Fibroblast of peridontal ligament (primary cell): ENCODE measurements around the gene BLTP3A.
"Not testable (repeated sequence)": the region's sequence is repeated elsewhere in the genome, so short reads cannot be mapped to it uniquely, and the experiment has no call there.

ENCODE experiments used
- DNase-seq: peaks from one replicate; pipeline ENCODE4 v3.0.0-alpha.2; 2010; ENCODE audit errors: extremely low read depth

Gene BLTP3A

DNA sequence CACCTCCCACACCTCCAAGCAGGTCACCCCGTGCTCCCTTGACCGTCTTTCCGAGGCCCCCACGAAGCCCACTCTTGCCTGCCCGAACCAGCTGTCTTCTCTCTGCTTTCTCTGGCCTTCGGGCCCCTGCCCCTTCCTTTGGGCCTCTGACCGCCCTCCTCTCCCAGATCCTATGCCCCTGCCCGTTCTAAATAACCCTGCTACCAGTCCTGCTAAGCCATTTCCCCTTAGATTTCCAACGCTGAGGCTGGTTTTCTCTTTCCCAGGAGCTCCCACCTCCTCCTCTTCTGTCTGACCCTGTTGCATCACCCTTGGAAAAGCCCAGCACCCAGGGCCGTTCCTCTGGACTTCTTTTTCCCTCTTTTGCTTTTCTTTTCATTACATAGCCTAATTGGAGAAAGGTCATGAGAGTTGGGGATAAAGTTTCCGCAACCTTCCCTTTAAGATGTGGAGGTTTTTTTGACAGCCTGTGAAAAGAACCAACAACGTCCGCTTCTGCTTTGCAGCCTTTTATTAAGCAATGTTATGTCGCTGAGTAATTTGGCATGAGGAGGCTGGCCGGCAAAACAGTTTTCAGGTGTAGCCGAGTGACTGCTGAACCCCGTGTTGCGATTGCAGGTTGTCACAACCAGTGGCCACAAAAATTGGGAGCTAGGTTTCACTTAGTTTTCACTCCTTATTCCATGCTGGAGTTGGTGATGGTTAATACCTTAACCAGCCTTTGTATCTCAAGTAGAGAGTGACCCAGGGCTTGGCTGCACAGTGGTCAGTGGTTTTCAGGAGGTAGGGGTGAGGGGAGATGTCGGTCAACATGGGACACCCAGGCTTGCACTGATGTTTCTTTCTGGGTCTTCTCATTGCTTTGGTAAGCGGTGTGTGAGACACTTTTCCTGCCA, 970 bp downstream of the BLTP3A start:
- peak; percentile 67 for DNase-seq

GRCh38 chr6:34793877-34794276, 2.0 kb downstream of the BLTP3A start:
- DNase-seq: no peak

GRCh38 chr6:34795836-34796425, 4.0 kb downstream of the BLTP3A start:
- DNase-seq: peak; percentile 8

GRCh38 chr6:34798057-34798456, 6.2 kb downstream of the BLTP3A start:
- DNase-seq: no peak

DNA sequence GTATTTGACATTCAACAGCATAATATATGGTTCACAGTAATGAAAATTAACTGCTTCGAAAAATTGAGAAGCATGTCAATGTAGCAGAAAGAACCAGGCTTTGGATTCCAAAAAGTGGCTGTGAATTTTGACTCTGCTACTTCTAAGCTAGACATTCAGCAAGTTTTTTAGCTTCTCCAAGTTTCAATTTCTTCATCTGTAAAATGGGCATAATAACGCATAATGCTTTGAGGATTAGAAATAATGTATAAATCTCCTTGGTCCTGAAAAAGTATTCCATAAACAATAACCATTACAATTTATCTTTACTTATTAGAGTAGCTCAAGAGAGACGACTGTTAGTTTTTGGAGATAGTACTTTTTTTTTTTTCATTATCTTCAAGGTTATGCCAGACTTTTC, 7.7 kb downstream of the BLTP3A start:
- no peak for DNase-seq

DNA sequence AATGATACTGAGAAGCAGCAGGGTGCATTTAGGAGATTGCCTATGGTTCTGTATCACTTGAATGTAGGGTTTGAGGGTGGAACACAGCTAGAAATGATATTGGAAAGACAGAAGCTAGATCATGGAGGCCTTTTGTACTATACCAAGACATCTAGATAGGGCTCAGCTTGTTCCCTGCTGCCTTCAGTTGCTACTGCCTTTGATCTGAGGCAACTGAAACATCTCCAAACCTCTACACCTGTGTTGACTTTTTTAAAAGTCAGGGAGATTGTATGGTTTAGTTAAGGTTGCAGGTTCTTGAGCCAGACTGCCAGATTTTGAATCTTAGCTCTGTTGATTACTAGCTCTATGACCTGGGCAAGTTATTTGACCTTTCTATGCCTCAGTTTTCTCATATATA, 12.7 kb downstream of the BLTP3A start:
- no peak for DNase-seq

GRCh38 chr6:34805074-34805473, 13.2 kb downstream of the BLTP3A start:
- not testable (repeated sequence) for DNase-seq

GRCh38 chr6:34806738-34807453, 15.0 kb downstream of the BLTP3A start:
- DNase-seq: peak; percentile 33

- DNase-seq: not testable (repeated sequence)
Measured at GRCh38 chr6:34808473-34808872, 16.6 kb downstream of the BLTP3A start.

- not testable (repeated sequence) for DNase-seq
Measured at GRCh38 chr6:34809419-34809818, 17.5 kb downstream of the BLTP3A start.

DNA sequence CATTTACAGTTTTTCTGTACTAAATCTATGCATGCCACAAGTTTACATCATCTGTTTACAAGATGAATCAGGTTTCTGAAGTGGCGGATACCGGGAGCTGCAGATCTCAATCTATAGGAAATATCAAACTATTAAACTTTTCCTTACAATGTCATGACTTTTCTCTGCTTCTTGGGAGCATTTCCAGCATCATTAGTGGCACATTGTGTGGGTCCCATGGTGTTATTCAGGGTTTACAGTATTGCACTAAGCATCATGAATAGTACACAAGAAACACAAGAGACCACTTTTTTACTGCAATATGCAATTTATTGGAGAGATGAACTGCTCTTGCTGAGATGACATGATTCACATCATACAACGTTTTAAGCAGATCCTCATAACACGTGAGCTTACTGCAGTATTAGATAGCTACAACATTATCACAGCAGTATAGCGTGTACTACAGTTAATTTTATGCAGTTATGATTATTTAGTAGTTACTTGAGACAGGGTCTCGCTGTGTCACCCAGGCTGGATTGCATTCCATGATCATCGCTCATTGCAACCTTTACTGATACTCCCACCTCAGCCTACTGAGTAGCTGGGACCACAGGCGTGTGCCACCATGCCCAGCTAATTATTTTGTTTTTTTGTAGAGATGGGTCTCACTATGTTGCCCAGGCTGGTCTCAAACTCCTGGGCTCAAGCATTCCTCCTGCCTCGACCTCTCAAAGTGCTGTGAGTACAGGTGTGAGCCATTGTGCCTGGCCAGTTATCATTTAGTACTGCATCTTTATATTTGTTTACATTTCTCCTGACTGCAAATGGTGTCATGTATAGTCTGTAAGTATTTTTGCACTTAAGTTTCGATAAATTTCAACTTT, 18.4 kb downstream of the BLTP3A start:
- DNase-seq: no peak

DNA sequence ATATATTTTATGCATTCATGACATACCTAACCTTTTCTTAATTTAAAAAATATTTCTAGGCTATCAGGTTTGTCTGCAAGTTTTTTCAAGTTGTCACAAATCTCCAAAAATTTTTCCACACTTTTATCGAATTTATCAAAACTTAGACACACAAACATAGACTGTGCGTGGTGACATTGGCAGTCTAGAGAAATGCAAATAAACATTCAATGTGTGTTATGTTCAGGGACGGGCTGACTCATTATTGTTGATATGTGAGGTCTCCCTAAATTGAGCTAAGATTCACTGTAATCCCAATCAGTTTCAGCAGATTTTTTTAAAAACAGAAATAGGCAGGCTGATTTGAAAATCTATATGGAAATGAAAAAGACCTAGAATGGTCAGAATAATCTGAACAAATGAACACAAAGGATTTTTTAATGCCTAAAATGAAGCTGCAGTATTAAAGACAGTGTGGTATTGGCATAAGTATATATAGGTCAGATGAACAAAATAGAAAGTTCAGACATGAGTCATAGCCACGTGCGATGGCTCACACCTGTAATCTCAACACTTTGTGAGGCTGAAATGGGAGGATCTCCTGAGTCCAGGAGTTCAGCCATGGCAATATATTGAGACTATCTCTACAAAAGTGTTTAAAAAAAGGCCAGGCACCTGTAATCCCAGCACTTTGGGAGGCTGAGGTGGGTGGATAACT, 19.2 kb downstream of the BLTP3A start:
- DNase-seq: peak; percentile 10

DNA sequence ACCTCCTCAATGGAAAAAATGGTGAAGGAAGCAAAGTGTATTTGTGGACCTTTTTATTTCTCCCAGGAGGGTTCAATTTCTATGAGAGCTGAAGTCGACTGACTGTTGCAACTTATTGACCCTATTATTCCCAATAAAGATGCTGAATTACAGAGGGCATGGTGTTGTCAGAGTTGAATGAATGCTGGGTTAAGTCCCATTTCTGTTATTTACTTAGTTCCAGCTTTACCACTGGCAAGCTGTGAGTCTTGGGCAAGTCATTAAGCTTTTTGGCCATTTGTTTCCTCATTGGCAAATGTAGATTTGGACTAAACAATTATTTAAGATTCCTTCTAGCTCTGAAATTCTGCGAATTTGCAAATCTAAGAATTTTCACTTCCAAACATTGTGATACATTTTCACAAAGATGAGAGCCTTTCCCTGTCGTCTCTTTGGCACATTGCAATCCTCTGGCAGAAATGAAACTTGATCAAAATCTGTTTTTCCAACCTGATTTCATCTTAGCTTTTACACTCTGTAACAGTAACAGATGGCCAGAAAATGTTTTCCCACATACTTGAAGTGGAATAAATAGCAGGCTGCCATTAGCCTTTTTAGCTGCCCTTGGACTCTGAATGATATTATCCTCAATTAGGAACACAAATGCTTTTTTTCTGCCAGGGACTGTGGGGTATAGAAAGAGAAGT, 21.3 kb downstream of the BLTP3A start:
- DNase-seq: no peak

GRCh38 chr6:34816635-34817301, 24.9 kb downstream of the BLTP3A start:
- no peak for DNase-seq

GRCh38 chr6:34817446-34817845, 25.6 kb downstream of the BLTP3A start:
- peak; percentile 37 for DNase-seq

DNA sequence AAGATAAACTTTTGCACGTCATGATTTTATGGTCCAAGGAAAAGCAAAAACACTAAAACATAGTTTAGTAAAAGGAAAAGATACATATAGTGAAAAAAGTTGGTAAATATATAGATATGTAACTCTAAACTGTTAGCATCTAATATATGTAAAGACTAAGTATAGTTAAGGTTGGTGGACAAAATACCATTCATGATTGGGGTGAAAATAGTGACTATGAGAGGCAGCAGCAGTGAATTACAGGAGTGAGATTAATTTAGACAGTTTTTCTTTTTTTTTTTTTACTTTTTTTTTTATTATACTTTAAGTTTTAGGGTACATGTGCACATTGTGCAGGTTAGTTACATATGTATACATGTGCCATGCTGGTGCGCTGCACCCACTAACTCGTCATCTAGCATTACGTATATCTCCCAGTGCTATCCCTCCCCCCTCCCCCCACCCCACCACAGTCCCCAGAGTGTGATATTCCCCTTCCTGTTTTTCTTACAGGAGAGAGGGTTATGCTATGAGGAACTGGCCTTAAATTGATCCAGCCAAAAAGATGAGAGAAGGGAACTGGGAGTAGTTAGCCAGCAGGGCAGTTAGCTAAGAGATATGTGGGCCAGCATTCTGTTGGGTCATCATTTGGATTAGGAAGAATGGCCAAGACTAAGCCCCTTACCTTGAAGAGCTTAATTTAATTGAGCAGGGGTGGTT, 27.1 kb downstream of the BLTP3A start:
- DNase-seq: not testable (repeated sequence)

GRCh38 chr6:34819571-34820480, 27.9 kb downstream of the BLTP3A start:
- DNase-seq: no peak

GRCh38 chr6:34829137-34829536, 37.3 kb downstream of the BLTP3A start:
- peak; percentile 22 for DNase-seq
